ENCODE measurements around the gene GCNT3. TPM values are rescaled to one million over a fixed set of nuclear protein-coding genes. Genes with fewer than 3 reads are reported as not detected.

The GCNT3 gene
- total and polyA plus RNA-seq, 2 donors (not counting 3 experiments of a cell fraction or from before 2014, with no cell fraction given) = not detected

DNA sequence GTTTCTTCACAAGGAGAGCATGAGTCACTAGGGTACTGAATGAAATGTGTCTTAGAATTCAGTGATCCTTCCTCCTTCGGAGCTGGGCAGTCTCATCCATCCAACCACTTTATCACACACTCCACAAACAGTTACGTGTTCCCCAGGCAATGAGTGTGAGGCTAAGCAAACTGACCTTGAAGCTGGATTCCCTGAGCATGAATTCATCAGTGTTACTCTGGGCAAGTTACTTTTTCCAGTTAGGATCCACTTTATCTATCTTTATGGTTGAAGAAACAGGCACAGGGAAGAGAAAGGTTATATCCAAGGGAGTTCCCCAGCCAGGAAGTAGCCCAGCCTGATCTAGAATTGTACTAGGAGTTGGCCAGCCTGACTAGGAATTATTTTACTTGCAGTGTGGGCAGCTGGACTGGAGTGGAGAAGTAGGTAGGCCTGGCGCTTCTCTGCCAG is 17.1 kb upstream of the GCNT3 start:
- intact Hi-C loops (cut with micrococcal nuclease) = no loop called here
- H4K20me1 ChIP-seq (replicated peaks; ENCODE audit: control insufficient read depth, extremely low read depth, insufficient read depth, low read length) = no peaks in the 10 kb centered on the region
- BruUV-seq (replicated peaks) = no TSS peak
- DNase-seq (ENCODE audit: low read depth, low spot score) (peak; percentile 23), FAIRE-seq (peak; percentile 43)
- H2AFZ ChIP-seq (ENCODE audit: low read depth, low read length) = peak overlapping the region; percentile 55
- dilution Hi-C loops (cut with MboI; ENCODE audit: extremely low pct_ligation_motif_present, low sequenced_read_pairs) = no loop called here
- ChIA-PET CTCF (interaction anchor here (0.7 to 2.2 kb wide), 5 partner anchors 9 to 66 kb away, joined by 3 to 9 read pairs (median 4); no protein-coding TSS in a partner anchor), POLR2A (no interaction called here)
- TF ChIP-seq MYC (IDR thresholded peaks at IDR 0.05; ENCODE audit: low read depth, low read length) (no peak), POLR2AphosphoS5 (IDR thresholded peaks at IDR 0.05; ENCODE audit: insufficient read depth, low read depth, low read length) (no peak)
- no peak overlapping the region for H3K27ac ChIP-seq (ENCODE audit: insufficient read depth, low read depth, low read length)
- H3K4me3 ChIP-seq (replicated peaks in 1 of 3; ENCODE audit: insufficient read depth in 1 of 3, low read depth in 1 of 3, low read length in 3 of 3) = no peak overlapping the region
- no peak overlapping the region for H3K4me2 ChIP-seq (ENCODE audit: insufficient read depth, low read length)
- no peaks in the 10 kb centered on the region for H3K4me1 ChIP-seq (ENCODE audit: control insufficient read depth, extremely low read depth, insufficient read depth, low read length)
- H3K9ac ChIP-seq (replicated peaks; ENCODE audit: extremely low read depth, insufficient read depth, low read length) = no peak overlapping the region
- no peaks in the 10 kb centered on the region for H3K9me1 ChIP-seq (replicated peaks; ENCODE audit: control insufficient read depth, extremely low read depth, insufficient read depth, low read length)
- H3K36me3 ChIP-seq (ENCODE audit: control insufficient read depth in 2 of 2, extremely low read depth in 1 of 2, insufficient read depth in 2 of 2, low read length in 2 of 2) = no peaks in the 10 kb centered on the region
- H3K9me3 ChIP-seq (replicated peaks; ENCODE audit: control insufficient read depth, insufficient read depth, low read length) = no peaks in the 10 kb centered on the region
- H3K27me3 ChIP-seq (ENCODE audit: control insufficient read depth in 2 of 2, insufficient read depth in 2 of 2, low read length in 2 of 2) = peaks cover 3 to 4% of the 10 kb centered on the region in 2 experiments
- H3K79me2 ChIP-seq (ENCODE audit: control insufficient read depth, insufficient read depth, low read length) = no peaks in the 10 kb centered on the region

DNA sequence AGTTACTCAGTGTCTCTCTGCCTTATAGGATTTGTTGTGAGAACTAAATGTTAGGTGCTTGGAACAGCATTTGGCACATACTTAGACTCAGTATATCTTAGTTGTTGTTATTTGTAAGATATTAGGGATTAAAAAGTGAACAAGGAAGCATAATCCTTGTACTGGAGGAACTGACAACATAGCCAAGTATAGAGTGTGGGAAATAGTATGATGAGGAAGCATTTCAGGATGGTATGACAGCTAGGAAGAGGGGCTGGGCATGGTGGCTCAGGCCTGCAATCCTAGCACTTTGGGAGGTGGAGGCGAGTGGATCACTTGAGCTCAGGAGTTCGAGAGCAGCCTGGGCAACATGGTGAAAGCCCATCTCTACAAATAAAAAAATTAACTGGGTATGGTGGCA is 16.6 kb upstream of the GCNT3 start:
- H4K20me1 ChIP-seq (replicated peaks; ENCODE audit: control insufficient read depth, extremely low read depth, insufficient read depth, low read length) = no peaks in the 10 kb centered on the region
- peaks cover 3 to 4% of the 10 kb centered on the region in 2 experiments for H3K27me3 ChIP-seq (ENCODE audit: control insufficient read depth in 2 of 2, insufficient read depth in 2 of 2, low read length in 2 of 2)
- H3K9me1 ChIP-seq (replicated peaks; ENCODE audit: control insufficient read depth, extremely low read depth, insufficient read depth, low read length) = no peaks in the 10 kb centered on the region
- TF ChIP-seq, protein P1, sequence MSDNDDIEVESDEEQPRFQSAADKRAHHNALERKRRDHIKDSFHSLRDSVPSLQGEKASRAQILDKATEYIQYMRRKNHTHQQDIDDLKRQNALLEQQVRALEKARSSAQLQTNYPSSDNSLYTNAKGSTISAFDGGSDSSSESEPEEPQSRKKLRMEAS (IDR thresholded peaks at IDR 0.05; ENCODE audit: insufficient read depth, insufficient read length) = no peak
- no peak for TF ChIP-seq POLR2A (IDR thresholded peaks at IDR 0.05; ENCODE audit: low read depth, low read length)
- TF ChIP-seq, protein P2, sequence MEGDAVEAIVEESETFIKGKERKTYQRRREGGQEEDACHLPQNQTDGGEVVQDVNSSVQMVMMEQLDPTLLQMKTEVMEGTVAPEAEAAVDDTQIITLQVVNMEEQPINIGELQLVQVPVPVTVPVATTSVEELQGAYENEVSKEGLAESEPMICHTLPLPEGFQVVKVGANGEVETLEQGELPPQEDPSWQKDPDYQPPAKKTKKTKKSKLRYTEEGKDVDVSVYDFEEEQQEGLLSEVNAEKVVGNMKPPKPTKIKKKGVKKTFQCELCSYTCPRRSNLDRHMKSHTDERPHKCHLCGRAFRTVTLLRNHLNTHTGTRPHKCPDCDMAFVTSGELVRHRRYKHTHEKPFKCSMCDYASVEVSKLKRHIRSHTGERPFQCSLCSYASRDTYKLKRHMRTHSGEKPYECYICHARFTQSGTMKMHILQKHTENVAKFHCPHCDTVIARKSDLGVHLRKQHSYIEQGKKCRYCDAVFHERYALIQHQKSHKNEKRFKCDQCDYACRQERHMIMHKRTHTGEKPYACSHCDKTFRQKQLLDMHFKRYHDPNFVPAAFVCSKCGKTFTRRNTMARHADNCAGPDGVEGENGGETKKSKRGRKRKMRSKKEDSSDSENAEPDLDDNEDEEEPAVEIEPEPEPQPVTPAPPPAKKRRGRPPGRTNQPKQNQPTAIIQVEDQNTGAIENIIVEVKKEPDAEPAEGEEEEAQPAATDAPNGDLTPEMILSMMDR (IDR thresholded peaks at IDR 0.05; ENCODE audit: extremely low read depth in 1 of 2, insufficient read depth in 1 of 2, low read depth in 1 of 2, low read length in 2 of 2) = no peak
- TF ChIP-seq MYC (IDR thresholded peaks at IDR 0.05; ENCODE audit: low read depth, low read length) = no peak
- no peak for TF ChIP-seq POLR2AphosphoS5 (IDR thresholded peaks at IDR 0.05; ENCODE audit: insufficient read depth, low read depth, low read length)
- TF ChIP-seq EZH2 (IDR thresholded peaks at IDR 0.05; ENCODE audit: borderline replicate concordance, low read depth, low read length, severe bottlenecking) = no peak
- no peak for TF ChIP-seq FOS (IDR thresholded peaks at IDR 0.05; ENCODE audit: borderline replicate concordance, insufficient read depth, low read length)
- no peak for TF ChIP-seq JUN (IDR thresholded peaks at IDR 0.05; ENCODE audit: borderline replicate concordance, insufficient read depth, insufficient read length, low read depth)
- TF ChIP-seq GATA2 (IDR thresholded peaks at IDR 0.05; ENCODE audit: insufficient read depth, insufficient read length, low read depth, low read length) = no peak
- BruUV-seq (replicated peaks) = no TSS peak
- CTCF ChIA-PET = interaction anchor here (0.7 to 2.2 kb wide), 2 partner anchors 18 to 62 kb away, joined by 3 to 9 read pairs; no protein-coding TSS in a partner anchor
- no peaks in the 10 kb centered on the region for H3K36me3 ChIP-seq (ENCODE audit: control insufficient read depth in 2 of 2, extremely low read depth in 1 of 2, insufficient read depth in 2 of 2, low read length in 2 of 2)
- no peaks in the 10 kb centered on the region for H3K9me3 ChIP-seq (replicated peaks; ENCODE audit: control insufficient read depth, insufficient read depth, low read length)
- intact Hi-C loops (cut with micrococcal nuclease) (no loop called here), dilution Hi-C loops (cut with MboI; ENCODE audit: extremely low pct_ligation_motif_present, low sequenced_read_pairs) (no loop called here)
- H3K4me2 ChIP-seq (ENCODE audit: insufficient read depth, low read length) = no peak overlapping the region
- FAIRE-seq (no peak), DNase-seq (ENCODE audit: low read depth, low spot score) (no peak)
- H3K27ac ChIP-seq (ENCODE audit: insufficient read depth, low read depth, low read length) = no peak overlapping the region
- no peak overlapping the region for H2AFZ ChIP-seq (ENCODE audit: low read depth, low read length)
- H3K9ac ChIP-seq (replicated peaks; ENCODE audit: extremely low read depth, insufficient read depth, low read length) = no peak overlapping the region
- H3K79me2 ChIP-seq (ENCODE audit: control insufficient read depth, insufficient read depth, low read length) = no peaks in the 10 kb centered on the region
- H3K4me3 ChIP-seq (replicated peaks in 1 of 3; ENCODE audit: insufficient read depth in 1 of 3, low read depth in 1 of 3, low read length in 3 of 3) = no peak overlapping the region
- H3K4me1 ChIP-seq (ENCODE audit: control insufficient read depth, extremely low read depth, insufficient read depth, low read length) = no peaks in the 10 kb centered on the region
- POLR2A ChIA-PET = no interaction called here

Data from endothelial cell of umbilical vein (primary cell).